ENCODE measurements around the gene HOXD1.
A peak's percentile ranks its signal among the peaks of the same experiment; 100 is the strongest.

The HOXD1 gene

DNA sequence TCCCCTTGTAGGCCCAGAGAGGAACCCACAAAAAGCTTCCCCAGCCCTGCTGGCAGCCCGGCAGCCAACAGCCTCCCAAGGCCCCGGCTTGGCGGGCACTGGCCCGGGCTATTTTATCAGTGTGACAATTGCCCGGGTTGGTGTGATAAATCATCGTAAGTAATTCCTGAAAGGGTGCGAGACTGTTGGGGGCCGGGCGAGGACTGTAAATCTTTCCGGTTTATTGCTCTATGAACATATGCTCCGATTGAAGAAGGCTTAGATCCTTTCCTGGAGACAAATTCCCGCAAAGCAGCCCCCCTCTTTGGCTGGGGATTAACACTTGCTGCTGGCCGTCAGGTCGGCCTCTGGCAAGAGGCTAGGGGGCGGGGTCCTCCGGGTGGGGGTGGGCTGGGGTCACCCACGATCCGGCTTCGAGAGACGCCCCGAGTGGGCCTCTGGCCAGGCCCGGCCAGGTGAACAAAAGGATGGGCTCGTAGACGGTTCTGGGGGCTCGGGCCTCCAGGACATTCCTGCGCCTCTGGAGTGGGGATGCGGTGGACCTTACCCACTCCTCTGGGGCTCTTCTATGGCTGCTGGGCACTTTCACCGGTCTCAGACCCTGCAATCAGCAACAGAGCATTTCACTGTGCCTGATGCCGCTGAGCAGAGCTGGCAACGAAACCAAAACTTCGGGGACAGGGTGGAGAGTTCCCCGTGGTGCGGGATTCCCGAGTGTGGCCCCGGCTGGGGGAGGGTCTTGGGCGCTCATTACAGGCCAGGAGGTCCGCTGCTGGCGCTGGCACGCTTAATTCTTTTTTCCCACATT, 29.4 kb upstream of the HOXD1 start:
- H3K4me3 ChIP-seq (replicated peaks in 1 of 2; ENCODE audit: low read depth in 2 of 2, low read length in 2 of 2), result no peak overlapping the region

DNA sequence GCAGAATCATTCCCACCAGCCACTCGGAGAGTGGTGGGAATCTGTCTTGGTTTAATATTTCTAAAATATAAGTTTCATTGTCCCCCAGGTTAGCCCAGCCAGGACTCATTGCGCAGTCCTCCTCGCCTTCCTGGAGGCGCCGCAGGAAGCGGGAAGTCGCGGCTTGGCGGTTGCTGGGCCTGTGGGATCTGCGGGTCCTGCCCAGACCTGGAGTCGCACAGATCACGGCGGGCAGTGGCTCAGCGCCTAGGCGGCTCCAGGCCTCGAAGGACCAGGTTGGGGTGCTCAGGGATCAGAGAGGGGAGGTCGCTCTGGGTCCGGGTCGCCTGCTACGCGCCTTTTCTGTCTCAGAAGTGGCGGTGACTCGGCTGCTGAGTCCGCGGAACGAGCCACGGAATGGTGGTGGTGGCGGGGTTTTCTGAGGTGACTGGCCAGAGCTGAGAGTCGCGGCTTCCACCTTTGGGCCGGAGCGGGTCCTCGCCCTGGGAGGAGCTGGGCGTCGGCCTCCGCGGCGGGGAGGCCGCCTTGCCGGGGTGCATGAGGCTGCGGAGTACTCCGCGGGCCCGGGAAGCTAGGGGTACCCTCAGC, 28.7 kb upstream of the HOXD1 start:
- no peak for DNase-seq (ENCODE audit: low read depth in 2 of 2)
- TF ChIP-seq, protein P1, sequence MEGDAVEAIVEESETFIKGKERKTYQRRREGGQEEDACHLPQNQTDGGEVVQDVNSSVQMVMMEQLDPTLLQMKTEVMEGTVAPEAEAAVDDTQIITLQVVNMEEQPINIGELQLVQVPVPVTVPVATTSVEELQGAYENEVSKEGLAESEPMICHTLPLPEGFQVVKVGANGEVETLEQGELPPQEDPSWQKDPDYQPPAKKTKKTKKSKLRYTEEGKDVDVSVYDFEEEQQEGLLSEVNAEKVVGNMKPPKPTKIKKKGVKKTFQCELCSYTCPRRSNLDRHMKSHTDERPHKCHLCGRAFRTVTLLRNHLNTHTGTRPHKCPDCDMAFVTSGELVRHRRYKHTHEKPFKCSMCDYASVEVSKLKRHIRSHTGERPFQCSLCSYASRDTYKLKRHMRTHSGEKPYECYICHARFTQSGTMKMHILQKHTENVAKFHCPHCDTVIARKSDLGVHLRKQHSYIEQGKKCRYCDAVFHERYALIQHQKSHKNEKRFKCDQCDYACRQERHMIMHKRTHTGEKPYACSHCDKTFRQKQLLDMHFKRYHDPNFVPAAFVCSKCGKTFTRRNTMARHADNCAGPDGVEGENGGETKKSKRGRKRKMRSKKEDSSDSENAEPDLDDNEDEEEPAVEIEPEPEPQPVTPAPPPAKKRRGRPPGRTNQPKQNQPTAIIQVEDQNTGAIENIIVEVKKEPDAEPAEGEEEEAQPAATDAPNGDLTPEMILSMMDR (IDR thresholded peaks at IDR 0.05; ENCODE audit: low read depth, low read length), result no peak
- H3K4me3 ChIP-seq (replicated peaks in 1 of 2; ENCODE audit: low read depth in 2 of 2, low read length in 2 of 2), result no peak overlapping the region

More for the DNA sequence above, 29.4 kb upstream of the HOXD1 start:
- TF ChIP-seq, protein P1 (IDR thresholded peaks at IDR 0.05; ENCODE audit: low read depth, low read length), result no peak
- DNase-seq (ENCODE audit: low read depth in 2 of 2), result no peak

GRCh38 chr2:176160251-176160985, 28.1 kb upstream of the HOXD1 start:
- TF ChIP-seq, protein P1 (IDR thresholded peaks at IDR 0.05; ENCODE audit: low read depth, low read length), result no peak
- H3K4me3 ChIP-seq (replicated peaks in 1 of 2; ENCODE audit: low read depth in 2 of 2, low read length in 2 of 2), result no peak overlapping the region

DNA sequence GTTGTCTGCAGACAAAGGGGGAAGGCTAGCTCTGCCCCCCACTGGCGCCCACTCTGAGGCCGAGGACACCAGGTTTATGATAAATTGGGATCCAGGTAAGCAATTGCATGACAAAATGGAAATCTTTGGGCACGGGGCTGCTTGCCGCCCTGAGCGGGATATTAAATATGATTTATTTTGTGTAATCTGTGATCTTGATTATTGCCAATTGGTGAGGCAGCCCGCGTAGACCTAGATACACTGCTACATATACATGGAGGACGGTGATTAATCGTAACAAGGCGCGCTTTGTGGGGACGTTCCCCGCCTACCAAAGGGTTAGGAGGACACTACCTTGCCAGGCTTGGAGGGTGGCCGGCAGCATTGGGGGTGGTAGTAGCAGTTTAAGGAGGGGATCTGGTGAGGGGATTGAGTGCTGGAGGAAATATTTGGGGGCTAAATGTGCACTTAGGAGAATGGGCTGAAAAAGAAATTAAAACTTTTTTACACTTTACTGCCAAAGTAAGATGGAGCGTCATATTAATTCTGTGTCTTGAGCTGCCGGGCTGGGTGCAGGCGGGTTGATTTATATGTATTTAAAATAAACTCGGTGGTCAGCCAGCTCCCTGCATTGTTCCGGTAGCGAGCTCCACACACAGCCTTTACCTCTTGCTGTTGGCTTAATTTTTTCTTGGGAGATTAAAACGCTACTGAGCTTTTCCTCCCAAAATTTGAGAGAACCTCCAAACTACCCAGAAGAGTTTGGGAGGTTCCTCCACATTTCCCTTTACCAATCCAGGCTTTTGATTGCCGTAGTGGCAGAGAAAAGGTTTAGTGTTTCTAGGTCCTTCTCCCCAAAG, 27.3 kb upstream of the HOXD1 start:
- TF ChIP-seq, protein P1 (IDR thresholded peaks at IDR 0.05; ENCODE audit: low read depth, low read length), result no peak
- no peak overlapping the region for H3K4me3 ChIP-seq (replicated peaks in 1 of 2; ENCODE audit: low read depth in 2 of 2, low read length in 2 of 2)
- no peak for DNase-seq (ENCODE audit: low read depth in 2 of 2)

More at GRCh38 chr2:176160251-176160985, 28.1 kb upstream of the HOXD1 start:
- DNase-seq (ENCODE audit: low read depth in 2 of 2), result peak in 1 of 2 donors; percentile 9

DNA sequence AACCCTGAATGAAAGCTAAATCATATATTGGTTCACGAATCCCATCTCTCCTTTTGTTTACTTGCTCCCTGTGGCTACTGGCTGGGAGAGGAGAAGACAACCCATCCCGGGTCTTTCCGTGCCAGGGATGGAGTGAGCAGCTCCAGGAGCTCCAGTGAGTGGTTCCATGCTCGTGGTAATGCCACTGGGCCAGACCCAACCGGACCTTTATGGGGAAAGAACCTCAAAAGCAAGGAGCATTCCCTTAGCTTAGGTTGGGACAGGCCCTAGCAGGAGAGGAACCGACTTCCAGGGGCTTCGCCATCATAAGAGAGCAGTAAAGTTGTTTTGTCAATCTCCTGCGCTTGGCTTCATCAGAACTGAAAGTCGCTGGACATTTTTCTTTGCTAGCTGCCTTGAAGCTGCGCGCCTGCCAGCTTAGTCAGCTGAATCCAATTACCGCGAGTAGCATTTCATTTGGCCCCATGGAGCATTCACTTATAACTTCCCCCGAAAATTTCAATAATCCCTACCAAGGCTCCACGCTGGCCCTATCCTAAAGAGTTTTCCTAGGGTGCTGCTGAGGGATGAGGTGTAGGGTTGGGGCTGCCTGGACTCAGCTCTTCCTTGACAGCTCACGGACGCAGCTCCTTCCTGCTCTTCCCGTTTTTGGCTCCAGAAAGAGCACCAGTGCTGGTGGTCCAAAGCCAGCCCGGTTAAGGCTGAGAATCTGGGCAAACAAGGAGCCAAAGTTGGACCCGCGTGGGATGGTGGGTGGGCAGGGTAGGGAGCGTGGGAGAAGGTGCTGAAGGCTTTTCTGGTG, 26.4 kb upstream of the HOXD1 start:
- TF ChIP-seq, protein P1 (IDR thresholded peaks at IDR 0.05; ENCODE audit: low read depth, low read length), result no peak
- no peak overlapping the region for H3K4me3 ChIP-seq (replicated peaks in 1 of 2; ENCODE audit: low read depth in 2 of 2, low read length in 2 of 2)
- peak; percentile 14 to 26 for DNase-seq (ENCODE audit: low read depth in 2 of 2)

All from cardiac fibroblast (primary cell).